Mesendoderm (in vitro differentiated cells): ENCODE measurements around the gene CLIP3.

Experiments
- DNase-seq: peaks from one replicate; pipeline ENCODE4 v3.0.0; 2013
- H2AK5ac ChIP-seq: 2 replicates; pipeline ENCODE4 v1.6.1; 2013; ENCODE audit warnings: low read length, inconsistent platforms
- H2BK120ac ChIP-seq: 2 replicates; pipeline ENCODE4 v1.6.1; 2013; ENCODE audit warnings: low read depth, mild to moderate bottlenecking, low read length, moderate library complexity, mixed read lengths
- H2BK15ac ChIP-seq: replicated peaks from 2 replicates; pipeline ENCODE4 v1.6.1; 2013; ENCODE audit warnings: low read depth, mild to moderate bottlenecking, moderate library complexity
- H2BK5ac ChIP-seq: 2 replicates; pipeline ENCODE4 v1.6.1; 2013; ENCODE audit warnings: low read length, inconsistent platforms
- H3K18ac ChIP-seq: 2 replicates; pipeline ENCODE4 v1.6.1; 2013; ENCODE audit warnings: mild to moderate bottlenecking, low read length, mixed read lengths
- H3K23ac ChIP-seq: one replicate; pipeline ENCODE4 v1.6.1; 2013; ENCODE audit warnings: low read length
- H3K27ac ChIP-seq: 2 replicates; pipeline ENCODE4 v1.5.1; 2013; ENCODE audit warnings: low read depth, mild to moderate bottlenecking, inconsistent platforms, low read length, moderate library complexity
- H3K27me3 ChIP-seq: 2 replicates; pipeline ENCODE4 v1.6.1; 2013; ENCODE audit warnings: low read length, control low read depth, mild to moderate bottlenecking, inconsistent platforms; ENCODE audit not compliant: insufficient read depth, poor library complexity
- H3K36me3 ChIP-seq: 2 replicates; pipeline ENCODE4 v1.6.1; 2013; ENCODE audit warnings: low read length, inconsistent platforms; ENCODE audit not compliant: control insufficient read depth, insufficient read depth
- H3K4ac ChIP-seq: one replicate; pipeline ENCODE4 v1.6.1; 2013; ENCODE audit warnings: low read depth, mild to moderate bottlenecking, low read length, moderate library complexity
- H3K4me1 ChIP-seq: 2 replicates; pipeline ENCODE4 v1.6.1; 2013; ENCODE audit warnings: low read depth, low read length, inconsistent platforms; ENCODE audit not compliant: control insufficient read depth
- H3K4me2 ChIP-seq: 2 replicates; pipeline ENCODE4 v1.6.1; 2013; ENCODE audit warnings: low read length
- H3K4me3 ChIP-seq: 2 replicates; pipeline ENCODE4 v1.5.1; 2013; ENCODE audit warnings: mild to moderate bottlenecking, low read length
- H3K56ac ChIP-seq: one replicate; pipeline ENCODE4 v1.6.1; 2013; ENCODE audit warnings: low read length
- H3K79me1 ChIP-seq: 2 replicates; pipeline ENCODE4 v1.6.1; 2013; ENCODE audit warnings: low read length, inconsistent platforms
- H3K79me2 ChIP-seq: 2 replicates; pipeline ENCODE4 v1.6.1; 2013; ENCODE audit warnings: mild to moderate bottlenecking, low read length; ENCODE audit not compliant: control insufficient read depth, insufficient read depth
- H3K9ac ChIP-seq: 2 replicates; pipeline ENCODE4 v1.6.1; 2013; ENCODE audit warnings: low read length, inconsistent platforms
- H4K5ac ChIP-seq: one replicate; pipeline ENCODE4 v1.6.1; 2013; ENCODE audit warnings: low read length
- H4K8ac ChIP-seq: one replicate; pipeline ENCODE4 v1.6.1; 2013; ENCODE audit warnings: low read depth, mild to moderate bottlenecking, control low read depth, low read length, moderate library complexity
- WGBS: extraction: QIAGEN DNeasy Blood & Tissue Kit; methylation state at CpG from one replicate; pipeline ENCODE4 v1.1.7; 2013; ENCODE audit warnings: low lambda C conversion rate, missing lambda C conversion rate; ENCODE audit not compliant: insufficient coverage; ENCODE audit errors: extremely low coverage; 5-methylcytosine and 5-hydroxymethylcytosine counted together

Gene CLIP3

DNA sequence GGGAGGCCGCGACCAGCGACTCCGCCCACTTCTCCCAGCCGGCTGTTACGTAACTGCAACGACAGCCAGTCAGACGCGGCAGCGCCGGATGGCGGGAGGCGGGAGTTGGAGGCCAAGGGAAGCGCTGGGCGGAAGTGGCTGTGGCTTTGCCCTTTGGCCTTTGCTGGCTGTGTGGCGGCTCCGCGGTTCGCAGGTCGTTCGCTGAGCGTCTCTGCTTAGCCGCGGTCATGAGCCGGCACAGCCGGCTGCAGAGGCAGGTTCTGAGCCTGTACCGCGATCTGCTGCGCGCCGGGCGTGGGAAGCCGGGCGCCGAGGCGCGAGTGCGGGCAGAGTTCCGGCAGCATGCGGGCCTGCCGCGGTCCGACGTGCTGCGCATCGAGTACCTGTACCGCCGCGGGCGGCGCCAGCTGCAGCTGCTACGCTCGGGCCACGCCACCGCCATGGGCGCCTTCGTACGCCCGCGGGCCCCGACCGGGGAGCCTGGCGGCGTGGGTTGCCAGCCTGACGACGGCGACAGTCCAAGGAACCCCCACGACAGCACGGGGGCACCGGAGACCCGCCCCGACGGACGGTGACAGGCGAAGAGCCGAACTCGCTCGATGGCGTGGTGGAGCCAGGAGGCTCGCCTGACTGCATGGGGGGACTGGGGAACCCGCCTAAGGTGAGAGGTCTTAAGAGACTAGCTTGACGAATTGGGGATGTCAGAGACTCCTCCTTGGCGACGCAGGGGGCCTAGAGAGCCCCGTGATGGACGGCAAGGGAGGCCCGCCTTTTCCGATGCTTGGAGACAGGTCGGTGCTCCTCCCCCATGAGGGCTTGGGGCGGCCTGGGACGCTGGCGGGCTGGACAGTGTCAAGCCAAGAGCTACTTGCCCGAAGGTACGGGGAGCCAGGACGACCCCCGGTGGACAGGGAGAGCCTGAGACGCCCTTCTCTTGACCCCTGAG is 37.4 kb downstream of the CLIP3 start, which contains the start of gene SDHAF1:
Gene SDHAF1, plus strand, starts transcription at position 141 of the 946 bp plus-strand sequence. Its CDS starts 87 bp downstream, at position 228.
- H2BK5ac ChIP-seq = no peak within 1 kb of the TSS
- peak within 1 kb of the TSS; percentile 85 for H3K4me2 ChIP-seq
- H4K8ac ChIP-seq = no peak within 1 kb of the TSS
- peak within 1 kb of the TSS; percentile 88 for H3K4me3 ChIP-seq
- no peak within 1 kb of the TSS for H3K18ac ChIP-seq
- peaks cover 9% of the 10 kb centered on the region for H3K79me1 ChIP-seq
- peaks cover 2% of the 10 kb centered on the region for H3K4me1 ChIP-seq
- peak within 1 kb of the TSS; percentile 94 for H3K56ac ChIP-seq
- H4K5ac ChIP-seq = peak within 1 kb of the TSS; percentile 2
- H2AK5ac ChIP-seq = no peak within 1 kb of the TSS
- DNase-seq = peak; percentile 95
- H3K9ac ChIP-seq = peak within 1 kb of the TSS; percentile 86
- peaks cover 6% of the 10 kb centered on the region for H3K79me2 ChIP-seq
- no peak within 1 kb of the TSS for H2BK120ac ChIP-seq
- no peak within 1 kb of the TSS for H3K4ac ChIP-seq
- no peak within 1 kb of the TSS for H2BK15ac ChIP-seq
- H3K27ac ChIP-seq = no peak within 1 kb of the TSS
- H3K23ac ChIP-seq = no peak within 1 kb of the TSS
- no peaks in the 10 kb centered on the region for H3K36me3 ChIP-seq
- H3K27me3 ChIP-seq = no peaks in the 10 kb centered on the region
- WGBS = no CpG with 5 or more reads among the region's 97 CpGs

DNA sequence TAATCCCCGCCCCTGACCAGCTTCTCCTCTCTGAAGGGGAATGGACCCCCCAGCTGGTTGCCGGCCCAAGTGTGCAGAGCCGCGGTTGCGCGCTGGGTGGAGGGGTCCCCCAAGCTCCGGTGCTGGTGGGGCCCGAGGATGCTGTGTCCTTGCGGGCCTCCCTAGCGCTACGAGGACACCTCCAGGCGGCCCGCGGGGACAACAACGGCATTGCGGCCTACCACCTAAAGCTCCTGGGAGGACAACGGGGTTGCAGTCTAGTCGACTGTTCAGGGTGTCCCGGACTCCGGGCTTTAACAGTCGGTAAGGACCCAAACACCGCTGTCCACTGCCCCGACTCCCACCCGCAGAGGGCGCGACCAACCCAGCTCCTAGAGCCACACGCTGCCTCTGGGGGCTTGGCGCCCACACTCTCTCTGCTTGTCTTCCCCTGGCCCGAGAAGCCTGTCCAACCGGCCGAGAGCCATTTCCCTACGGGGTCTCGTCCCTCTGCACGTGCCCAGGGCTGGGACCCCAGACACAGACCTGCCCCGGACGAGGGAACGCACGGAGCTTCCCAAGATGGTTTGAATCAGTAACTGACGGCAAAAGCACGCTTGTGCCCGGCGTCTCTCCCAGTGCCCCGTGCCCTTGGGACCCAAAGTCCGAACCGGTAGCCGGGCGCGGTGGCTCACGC is 38.6 kb downstream of the CLIP3 start:
- Histone ChIP-seq H2BK15ac (no peak overlapping the region), H2AK5ac (no peak overlapping the region), H4K5ac (no peak overlapping the region), H2BK120ac (no peak overlapping the region), H3K9ac (no peak overlapping the region), H2BK5ac (no peak overlapping the region), H3K79me2 (peaks cover 6% of the 10 kb centered on the region), H3K23ac (no peak overlapping the region), H3K36me3 (no peaks in the 10 kb centered on the region), H3K56ac (no peak overlapping the region), H3K27me3 (no peaks in the 10 kb centered on the region), H4K8ac (no peak overlapping the region), H3K4me2 (no peak overlapping the region), H3K4ac (no peak overlapping the region), H3K4me1 (peaks cover 2% of the 10 kb centered on the region), H3K27ac (no peak overlapping the region), H3K18ac (no peak overlapping the region), H3K4me3 (no peak overlapping the region), H3K79me1 (peaks cover 9% of the 10 kb centered on the region)
- DNase-seq = peak; percentile 34
- WGBS = no CpG with 5 or more reads among the region's 49 CpGs

GRCh38 chr19:35992907-35993765 is 39.5 kb downstream of the CLIP3 start:
- peaks cover 2% of the 10 kb centered on the region for H3K4me1 ChIP-seq
- H2AK5ac ChIP-seq = no peak overlapping the region
- no peak overlapping the region for H3K23ac ChIP-seq
- no peak overlapping the region for H2BK15ac ChIP-seq
- no peak overlapping the region for H2BK5ac ChIP-seq
- H3K9ac ChIP-seq = no peak overlapping the region
- H3K18ac ChIP-seq = no peak overlapping the region
- H3K4me2 ChIP-seq = no peak overlapping the region
- no peaks in the 10 kb centered on the region for H3K27me3 ChIP-seq
- no peak overlapping the region for H3K4ac ChIP-seq
- no peak overlapping the region for H4K5ac ChIP-seq
- no peak for DNase-seq
- no CpG with 5 or more reads among the region's 8 CpGs for WGBS
- H3K27ac ChIP-seq = no peak overlapping the region
- H3K36me3 ChIP-seq = no peaks in the 10 kb centered on the region
- H2BK120ac ChIP-seq = no peak overlapping the region
- peaks cover 9% of the 10 kb centered on the region for H3K79me1 ChIP-seq
- peaks cover 6% of the 10 kb centered on the region for H3K79me2 ChIP-seq
- no peak overlapping the region for H3K4me3 ChIP-seq
- no peak overlapping the region for H3K56ac ChIP-seq
- H4K8ac ChIP-seq = no peak overlapping the region

DNA sequence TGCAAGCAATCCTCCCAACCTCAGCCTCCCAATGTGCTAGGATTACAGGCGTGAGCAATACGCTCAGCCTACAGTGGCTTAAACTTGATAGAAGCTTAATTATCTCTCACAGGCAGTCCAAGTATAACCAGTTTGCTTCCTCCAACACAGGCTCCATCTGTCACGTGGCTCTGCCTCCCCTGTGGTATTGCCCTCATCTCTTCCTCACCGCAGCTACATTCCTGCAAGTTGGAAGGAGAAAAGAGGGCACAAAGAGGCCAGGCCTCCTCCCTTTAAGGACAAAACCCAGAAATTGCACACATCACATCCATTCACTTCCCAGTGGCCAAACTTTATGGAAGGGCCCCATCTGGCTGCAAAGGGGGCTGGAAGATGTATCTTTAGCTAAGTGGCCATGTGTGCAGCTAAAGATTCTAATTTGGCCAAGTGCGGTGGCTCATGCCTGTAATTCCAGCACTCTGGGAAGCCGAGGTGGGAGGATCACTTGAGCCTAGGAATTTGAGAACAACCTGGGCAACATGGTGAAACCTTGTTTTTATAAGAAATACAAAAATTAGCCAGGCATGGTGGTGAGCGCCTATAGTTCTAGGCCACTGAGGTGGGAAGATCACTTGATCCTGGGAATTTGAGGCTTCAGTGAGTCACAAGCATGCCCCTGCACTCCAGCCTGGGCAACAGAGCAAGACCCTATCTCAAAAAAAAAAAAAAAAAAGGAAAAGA is 40.8 kb downstream of the CLIP3 start:
- WGBS = no CpG with 5 or more reads among the region's 7 CpGs
- no peak overlapping the region for H4K8ac ChIP-seq
- no peak overlapping the region for H3K27ac ChIP-seq
- no peak overlapping the region for H3K4ac ChIP-seq
- no peak overlapping the region for H3K23ac ChIP-seq
- H3K79me1 ChIP-seq = peaks cover 9% of the 10 kb centered on the region
- DNase-seq = no peak
- no peaks in the 10 kb centered on the region for H3K27me3 ChIP-seq
- H4K5ac ChIP-seq = no peak overlapping the region
- H3K4me1 ChIP-seq = peaks cover 2% of the 10 kb centered on the region
- H3K56ac ChIP-seq = no peak overlapping the region
- H3K18ac ChIP-seq = no peak overlapping the region
- no peak overlapping the region for H2BK15ac ChIP-seq
- H3K79me2 ChIP-seq = peaks cover 6% of the 10 kb centered on the region
- no peaks in the 10 kb centered on the region for H3K36me3 ChIP-seq
- no peak overlapping the region for H2AK5ac ChIP-seq
- H3K4me3 ChIP-seq = no peak overlapping the region
- H3K9ac ChIP-seq = no peak overlapping the region
- H2BK5ac ChIP-seq = no peak overlapping the region
- no peak overlapping the region for H2BK120ac ChIP-seq
- H3K4me2 ChIP-seq = no peak overlapping the region
